GM23338 (cell line): ENCODE measurements around the gene RTP5. TPM values are rescaled to one million over a fixed set of nuclear protein-coding genes. Genes with fewer than 3 reads are reported as not detected.

Source experiments
- ATAC-seq: fragments of 200-7000 bp; cut with Tn5 transposase; 3 replicates; pipeline ENCODE4 v1.9.1; 2020
- DNase-seq: peaks from one replicate; pipeline ENCODE4 v3.0.0-alpha.2; 2015; ENCODE audit warnings: low spot score
- H2AFZ ChIP-seq: fragments of 200-600 bp; sonication (generic); 2 replicates; pipeline ENCODE4 v1.8.0; 2016; ENCODE audit warnings: antibody characterized with exemption, mild to moderate bottlenecking, moderate library complexity
- H3F3A ChIP-seq: fragments of 200-600 bp; sonication (generic); replicated peaks from 2 replicates; pipeline ENCODE4 v1.8.0; 2017; ENCODE audit warnings: antibody characterized with exemption, mixed run types, low read depth
- H3K27ac ChIP-seq: fragments of 200-600 bp; sonication (generic); 2 replicates; pipeline ENCODE4 v1.6.1; 2016; ENCODE audit warnings: low read depth
- H3K27me3 ChIP-seq: fragments of 200-600 bp; sonication (generic); 2 replicates; pipeline ENCODE4 v1.8.0; 2016; ENCODE audit warnings: mild to moderate bottlenecking, mixed run types, moderate library complexity; ENCODE audit not compliant: insufficient read depth
- H3K36me3 ChIP-seq: fragments of 200-600 bp; sonication (generic); 2 replicates; pipeline ENCODE4 v1.8.0; 2016; ENCODE audit warnings: mild to moderate bottlenecking; ENCODE audit not compliant: insufficient read depth
- H3K4me1 ChIP-seq: fragments of 200-600 bp; sonication (generic); 2 replicates; pipeline ENCODE4 v1.8.0; 2016; ENCODE audit warnings: mild to moderate bottlenecking, moderate library complexity; ENCODE audit not compliant: insufficient read depth
- H3K4me2 ChIP-seq: fragments of 200-600 bp; sonication (generic); 2 replicates; pipeline ENCODE4 v1.7.1; 2017; ENCODE audit warnings: mixed run types
- H3K4me3 ChIP-seq: fragments of 200-600 bp; sonication (generic); 2 replicates; pipeline ENCODE4 v1.6.1; 2016; ENCODE audit warnings: mixed run types
- H3K79me2 ChIP-seq: fragments of 200-600 bp; sonication (generic); replicated peaks from 2 replicates; pipeline ENCODE4 v1.8.0; 2017; ENCODE audit warnings: mild to moderate bottlenecking; ENCODE audit not compliant: insufficient read depth
- H3K9me2 ChIP-seq: fragments of 200-600 bp; sonication (generic); 2 replicates; pipeline ENCODE4 v1.8.0; 2017; ENCODE audit not compliant: insufficient read depth
- H4K20me1 ChIP-seq: fragments of 200-600 bp; sonication (generic); replicated peaks from 2 replicates; pipeline ENCODE4 v1.8.0; 2017; ENCODE audit warnings: mild to moderate bottlenecking; ENCODE audit not compliant: insufficient read depth
- H3K27ac Mint-ChIP-seq: 2 replicates; pipeline ENCODE4 v1.8.0; 2020; ENCODE audit warnings: inconsistent platforms, mild to moderate bottlenecking, moderate library complexity, mixed read lengths
- H3K27me3 Mint-ChIP-seq: 3 replicates; pipeline ENCODE4 v1.8.0; 2022; ENCODE audit warnings: low read depth, mild to moderate bottlenecking, moderate library complexity, mixed read lengths, inconsistent platforms; ENCODE audit not compliant: insufficient read depth, poor library complexity
- H3K36me3 Mint-ChIP-seq: 3 replicates; pipeline ENCODE4 v1.8.0; 2021; ENCODE audit warnings: low read depth, mild to moderate bottlenecking, inconsistent platforms, moderate library complexity, mixed read lengths
- H3K4me1 Mint-ChIP-seq: 3 replicates; pipeline ENCODE4 v1.8.0; 2020; ENCODE audit warnings: mild to moderate bottlenecking, inconsistent platforms, mixed read lengths
- H3K4me3 Mint-ChIP-seq: 3 replicates; pipeline ENCODE4 v1.8.0; 2021; ENCODE audit warnings: moderate library complexity, mild to moderate bottlenecking, inconsistent platforms, mixed read lengths
- H3K9me3 Mint-ChIP-seq: 3 replicates; pipeline ENCODE4 v1.8.0; 2020; ENCODE audit warnings: moderate library complexity, mild to moderate bottlenecking, inconsistent platforms, mixed read lengths
- CREB1 ChIP-seq: fragments of 250-450 bp; sonication (Bioruptor Pico); IDR thresholded peaks from 2 replicates; pipeline ENCODE4 v1.5.0; 2020; ENCODE audit warnings: low read depth, mild to moderate bottlenecking, moderate library complexity
- CTCF ChIP-seq, 2 experiments: fragments of 200-600 bp in 1 of 2; sonication (generic) in 1 of 2; conservative IDR thresholded peaks; 2 replicates each; pipeline versions ENCODE4 v1.5.1 to v1.6.1; 2016 to 2017; ENCODE audit warnings: antibody characterized with exemption in 2 of 2, low read depth in 2 of 2, mild to moderate bottlenecking in 2 of 2, moderate library complexity in 1 of 2
- ETS1 ChIP-seq: IDR thresholded peaks from 2 replicates; pipeline ENCODE4 v1.6.1; 2016; ENCODE audit warnings: antibody characterized with exemption
- EZH2 ChIP-seq: fragments of 200-600 bp; sonication (generic); IDR thresholded peaks from one replicate; pipeline ENCODE4 v1.8.0; 2017; ENCODE audit warnings: antibody characterized with exemption, mild to moderate bottlenecking, low read depth; ENCODE audit not compliant: unreplicated experiment
- EZH2phosphoT487 ChIP-seq: fragments of 200-600 bp; sonication (generic); IDR thresholded peaks from one replicate; pipeline ENCODE4 v1.8.1; 2018; ENCODE audit warnings: antibody characterized with exemption; ENCODE audit not compliant: unreplicated experiment
- JUNB ChIP-seq: IDR thresholded peaks from one replicate; pipeline ENCODE4 v1.6.1; 2016; ENCODE audit warnings: antibody characterized with exemption; ENCODE audit not compliant: unreplicated experiment
- NANOG ChIP-seq: IDR thresholded peaks from 2 replicates; pipeline ENCODE4 v1.6.1; 2016; ENCODE audit warnings: antibody characterized with exemption, borderline replicate concordance
- REST ChIP-seq: IDR thresholded peaks from one replicate; pipeline ENCODE4 v1.6.1; 2018; ENCODE audit warnings: antibody characterized with exemption; ENCODE audit not compliant: unreplicated experiment
- STAT1 ChIP-seq: IDR thresholded peaks from one replicate; pipeline ENCODE4 v1.6.1; 2016; ENCODE audit warnings: antibody characterized with exemption; ENCODE audit not compliant: unreplicated experiment
- ZNF114 ChIP-seq: fragments of 250-450 bp; sonication (Bioruptor Pico); IDR thresholded peaks from 2 replicates; pipeline ENCODE4 v1.5.0; 2020; ENCODE audit warnings: mild to moderate bottlenecking, moderate library complexity
- ZNF331 ChIP-seq: fragments of 250-450 bp; sonication (Bioruptor Pico); IDR thresholded peaks from 2 replicates; pipeline ENCODE4 v1.5.0; 2020; ENCODE audit warnings: low read depth, mild to moderate bottlenecking, moderate library complexity
- polyA plus RNA-seq: library from polyadenylated mRNA; unstranded; fragments of >200 nt; fragmentation: Nextera tagmentation; extraction: Ambion mirVana; gene quantifications from 2 replicates; pipeline ENCODE4 v1.2.1, GENCODE V29; 2016
- total RNA-seq: library from RNA; depleted of rRNA; stranded (reverse); fragments of >200 nt; shearing (Covaris generic); gene quantifications from 2 replicates; pipeline ENCODE4 v1.2.3, GENCODE V29; 2014

Gene RTP5
- total and polyA plus RNA-seq, 2 experiments from 2014 or later: not detected

GRCh38 chr2:241862093-241862492 lies 7.4 kb upstream of the RTP5 start:
- H3K27ac ChIP-seq: no peak overlapping the region
- H3K36me3 ChIP-seq: no peaks in the 10 kb centered on the region
- no peaks in the 10 kb centered on the region for H3K27me3 ChIP-seq
- no peaks in the 10 kb centered on the region for H4K20me1 ChIP-seq
- H3K4me2 ChIP-seq: no peak overlapping the region
- H3K9me2 ChIP-seq: no peaks in the 10 kb centered on the region
- no peak overlapping the region for H3K4me3 Mint-ChIP-seq
- H2AFZ ChIP-seq: no peak overlapping the region
- H3K9me3 Mint-ChIP-seq: peaks cover 5% of the 10 kb centered on the region
- H3K27me3 Mint-ChIP-seq: peaks cover 22% of the 10 kb centered on the region
- no peak overlapping the region for H3K27ac Mint-ChIP-seq
- H3K4me1 ChIP-seq: peaks cover 7% of the 10 kb centered on the region; the same call in 1 of the 2 replicates
- DNase-seq (peak; percentile 44), ATAC-seq (no peak; the same call in 2 of the 3 replicates)
- TF ChIP-seq ZNF331 (CRISPR knock-in tag): no peak
- no peak for TF ChIP-seq EZH2phosphoT487
- no peak for TF ChIP-seq CTCF (conservative IDR thresholded peaks at IDR 0.05; ENCODE audit: low read depth in 2 of 2)
- no peak for TF ChIP-seq STAT1
- TF ChIP-seq ETS1: no peak
- TF ChIP-seq CREB1 (CRISPR knock-in tag): no peak
- TF ChIP-seq EZH2: no peak
- TF ChIP-seq JUNB: no peak
- TF ChIP-seq NANOG: no peak
- H3F3A ChIP-seq: peaks cover 13% of the 10 kb centered on the region; the same call in 1 of the 2 replicates
- H3K79me2 ChIP-seq: no peaks in the 10 kb centered on the region
- H3K4me3 ChIP-seq: no peak overlapping the region
- H3K4me1 Mint-ChIP-seq: peaks cover 29% of the 10 kb centered on the region
- no peaks in the 10 kb centered on the region; the same call in 2 of the 3 replicates for H3K36me3 Mint-ChIP-seq

- H3F3A ChIP-seq: peaks cover 13% of the 10 kb centered on the region; the same call in 1 of the 2 replicates
- H3K27me3 ChIP-seq: no peaks in the 10 kb centered on the region
- ATAC-seq (no peak), DNase-seq (no peak)
- Mint-ChIP-seq H3K4me3 (no peak overlapping the region), H3K27me3 (peaks cover 22% of the 10 kb centered on the region), H3K4me1 (peaks cover 29% of the 10 kb centered on the region), H3K9me3 (peaks cover 5% of the 10 kb centered on the region), H3K27ac (no peak overlapping the region), H3K36me3 (no peaks in the 10 kb centered on the region; the same call in 2 of the 3 replicates)
- H4K20me1 ChIP-seq: no peaks in the 10 kb centered on the region
- no peaks in the 10 kb centered on the region for H3K36me3 ChIP-seq
- no peak overlapping the region for H3K4me3 ChIP-seq
- peak overlapping the region; percentile 84 for H2AFZ ChIP-seq
- H3K4me1 ChIP-seq: peaks cover 7% of the 10 kb centered on the region; the same call in 1 of the 2 replicates
- H3K27ac ChIP-seq: no peak overlapping the region
- H3K9me2 ChIP-seq: no peaks in the 10 kb centered on the region
- no peak overlapping the region for H3K4me2 ChIP-seq
- H3K79me2 ChIP-seq: no peaks in the 10 kb centered on the region
- TF ChIP-seq ZNF114: no peak
- no peak for TF ChIP-seq REST
- TF ChIP-seq CREB1 (CRISPR knock-in tag): no peak
Measured at GRCh38 chr2:241862775-241863535, 6.6 kb upstream of the RTP5 start.
